ENCODE measurements around the gene AFF4. TPM values are rescaled to one million over a fixed set of nuclear protein-coding genes. Genes with fewer than 3 reads are reported as not detected.

The AFF4 gene
- total RNA-seq, 1 experiment from 2014 or later: 38.6 TPM

DNA sequence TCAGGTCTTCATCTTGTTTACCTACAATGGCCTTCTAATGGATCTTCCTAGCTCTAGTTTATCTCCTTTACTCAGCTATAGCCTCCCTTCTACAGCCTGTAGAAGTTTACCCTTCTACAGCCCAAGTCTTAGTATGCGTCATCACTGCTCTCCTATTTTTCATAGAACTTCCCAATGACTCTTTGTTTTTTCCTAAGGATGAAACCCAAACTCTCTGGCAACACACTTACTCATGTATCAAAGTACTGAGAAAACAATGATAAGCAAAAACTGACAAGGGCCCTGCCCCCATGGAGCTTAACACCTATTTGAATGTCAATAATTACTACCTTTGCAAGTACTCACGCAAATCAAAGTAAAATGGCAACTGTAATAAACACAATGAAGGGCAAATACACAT is 56.3 kb downstream of the AFF4 start (continued):
- TF ChIP-seq ZBTB33 (IDR thresholded peaks at IDR 0.05; ENCODE audit: extremely low read depth, insufficient replicate concordance, low read length) (no peak), POLR2A (IDR thresholded peaks at IDR 0.05; ENCODE audit: borderline replicate concordance, extremely low read depth, insufficient read depth, insufficient read length) (no peak), CTCF (IDR thresholded peaks at IDR 0.05 in 2 of 3, conservative IDR thresholded peaks at IDR 0.05 in 1 of 3; ENCODE audit: borderline replicate concordance in 1 of 3, insufficient read depth in 1 of 3, low read depth in 2 of 3, low read length in 2 of 3) (no peak)
- TF ChIP-seq, protein P1, sequence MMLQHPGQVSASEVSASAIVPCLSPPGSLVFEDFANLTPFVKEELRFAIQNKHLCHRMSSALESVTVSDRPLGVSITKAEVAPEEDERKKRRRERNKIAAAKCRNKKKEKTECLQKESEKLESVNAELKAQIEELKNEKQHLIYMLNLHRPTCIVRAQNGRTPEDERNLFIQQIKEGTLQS (IDR thresholded peaks at IDR 0.05): no peak

DNA sequence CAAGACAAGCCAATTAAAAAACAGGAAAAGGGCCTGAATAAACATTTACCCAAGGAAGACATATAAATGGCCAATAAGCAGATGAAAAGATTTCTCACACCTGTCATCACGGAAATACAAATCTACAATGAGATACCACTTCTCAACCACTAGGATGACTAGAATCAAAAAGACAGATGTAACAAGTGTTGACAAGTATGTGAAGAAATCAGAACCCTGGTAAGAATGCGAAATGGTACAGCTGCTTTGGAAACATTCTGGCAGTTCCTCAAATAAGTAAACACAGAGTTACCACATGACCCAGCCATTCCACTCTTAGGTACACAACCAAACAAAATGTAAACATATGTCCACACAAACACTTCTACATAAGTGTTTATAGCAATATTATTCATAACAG is 57.5 kb downstream of the AFF4 start:
- CTCF ChIA-PET: no interaction called here
- Histone ChIP-seq H3K36me3 (ENCODE audit: control insufficient read depth in 1 of 2, insufficient read depth in 2 of 2, low read length in 2 of 2) (0 out of 4 replicates have a peak, but pooled peaks cover 0 to 5% of the 10 kb centered on the region in 2 experiments), H4K20me1 (ENCODE audit: insufficient read depth) (no peaks in the 10 kb centered on the region), H3K27me3 (ENCODE audit: insufficient read depth, low read length) (no peaks in the 10 kb centered on the region), H3K27ac (ENCODE audit: low read depth, low read length) (no peak overlapping the region), H3K79me2 (ENCODE audit: insufficient read depth, low read length) (0 out of 2 replicates have a peak, but pooled peaks cover 8% of the 10 kb centered on the region), H2AFZ (ENCODE audit: low read depth, low read length, poor library complexity, severe bottlenecking) (no peak overlapping the region), H3K4me1 (ENCODE audit: control insufficient read depth in 1 of 2, insufficient read depth in 2 of 2, low read length in 2 of 2) (no peaks in the 10 kb centered on the region), H3K4me3 (replicated peaks in 1 of 2; ENCODE audit: low read depth in 1 of 2, low read length in 2 of 2) (no peak overlapping the region), H3K4me2 (ENCODE audit: low read length) (no peak overlapping the region), H3K9ac (ENCODE audit: low read length) (no peak overlapping the region), H3K9me2 (ENCODE audit: insufficient read depth) (no peaks in the 10 kb centered on the region), H3K9me3 (ENCODE audit: control insufficient read depth in 1 of 2, insufficient read depth in 1 of 2, low read depth in 1 of 2, low read length in 2 of 2) (no peaks in the 10 kb centered on the region)
- intact Hi-C loops (cut with micrococcal nuclease): no loop called here
- RAD21 ChIA-PET (ENCODE audit: low non-redundant PET in 1 of 2, low total read pairs in 2 of 2, uncharacterized antibody in 2 of 2, unreplicated experiment in 2 of 2): no interaction called here
- ATAC-seq (no peak), DNase-seq (ENCODE audit: low read depth, low spot score) (no peak)
- POLR2A ChIA-PET: interaction anchor here (1.0 kb wide), 1 partner anchor 34 kb away, joined by 3 read pairs; no protein-coding TSS in a partner anchor
- no TSS peak for BruUV-seq (replicated peaks)
- TF ChIP-seq CTCF (IDR thresholded peaks at IDR 0.05 in 2 of 3, conservative IDR thresholded peaks at IDR 0.05 in 1 of 3; ENCODE audit: borderline replicate concordance in 1 of 3, insufficient read depth in 1 of 3, low read depth in 2 of 3, low read length in 2 of 3): peak in 1 of 3 experiments; percentile 25; a peak in 1 of 6 replicates
- TF ChIP-seq ZNF274 (IDR thresholded peaks at IDR 0.05; ENCODE audit: low read depth, low read length): no peak
- TF ChIP-seq EGR1 (IDR thresholded peaks at IDR 0.05; ENCODE audit: low read depth): no peak
- TF ChIP-seq RAD21 (IDR thresholded peaks at IDR 0.05; ENCODE audit: low read depth): no peak
- TF ChIP-seq TCF7L2 (IDR thresholded peaks at IDR 0.05; ENCODE audit: borderline replicate concordance, extremely low read depth, insufficient read depth, insufficient read length): no peak
